Measurements from ENCODE around the gene TULP4.

DNA sequence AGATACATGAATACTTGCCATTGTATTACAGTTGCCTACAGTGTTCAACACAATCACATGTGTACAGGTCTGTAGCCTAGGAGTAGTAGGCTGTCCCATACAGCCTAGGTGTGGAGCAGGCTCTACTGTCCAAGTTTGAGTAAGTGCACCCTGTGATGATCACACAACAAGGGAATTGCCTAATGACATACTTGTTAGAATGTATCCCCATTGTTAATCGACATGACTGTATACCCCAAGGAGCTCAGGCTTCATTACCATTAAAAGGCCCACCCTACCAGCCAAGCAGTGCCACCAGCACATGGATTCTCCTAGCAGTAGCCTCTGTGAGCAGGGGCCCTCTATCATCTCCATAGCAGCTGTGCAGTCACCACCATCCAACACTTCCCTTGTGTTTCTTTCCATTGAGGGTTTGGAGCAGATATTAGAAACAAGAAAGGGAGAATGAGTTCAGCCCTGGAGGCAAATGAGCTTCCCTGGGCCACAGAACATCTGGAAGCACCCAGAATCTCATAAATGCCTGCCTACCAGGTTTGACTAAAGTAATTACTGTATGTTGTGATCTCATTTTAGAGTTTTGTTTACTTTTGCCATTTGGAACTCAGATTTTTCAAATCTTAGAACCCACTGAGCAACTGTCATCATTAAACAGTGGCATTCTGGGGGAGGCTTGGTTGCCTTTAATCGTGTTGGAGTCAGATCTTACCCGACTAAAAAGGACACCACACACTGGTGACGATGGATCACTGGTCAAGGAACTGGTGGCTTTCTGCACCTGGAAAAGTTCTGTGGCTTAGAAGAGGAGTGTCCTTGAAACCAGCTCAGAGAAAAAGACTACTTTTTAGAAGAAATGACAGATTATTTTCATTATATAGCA, 104.9 kb downstream of the TULP4 start:
- TF ChIP-seq EZH2 (IDR thresholded peaks at IDR 0.05; ENCODE audit: low read length), result no peak
- TF ChIP-seq CTCF (optimal IDR thresholded peaks at IDR 0.05 in 1 of 3, IDR thresholded peaks at IDR 0.05 in 1 of 3, conservative IDR thresholded peaks at IDR 0.05 in 1 of 3; ENCODE audit: extremely low read depth in 1 of 3, insufficient read depth in 2 of 3, low read length in 3 of 3), result peak in 1 of 3 experiments; percentile 25

All from keratinocyte (primary cell).